ENCODE measurements around the gene NEK6.

- no peak for TF ChIP-seq REST (IDR thresholded peaks at IDR 0.05; ENCODE audit: low read depth)
- no peak for TF ChIP-seq MAX (IDR thresholded peaks at IDR 0.05)
- no peak for TF ChIP-seq EP300 (IDR thresholded peaks at IDR 0.05; ENCODE audit: borderline replicate concordance)
- no peak for TF ChIP-seq RAD21 (IDR thresholded peaks at IDR 0.05; ENCODE audit: low read depth)
- no peak for TF ChIP-seq NFIC (IDR thresholded peaks at IDR 0.05)
- no peak for TF ChIP-seq CEBPB (IDR thresholded peaks at IDR 0.05)
- no peak for TF ChIP-seq CREB1 (IDR thresholded peaks at IDR 0.05; ENCODE audit: low read depth)
- no peak for TF ChIP-seq YY1 (IDR thresholded peaks at IDR 0.05; ENCODE audit: low read depth)
- no peak for TF ChIP-seq ZBTB7A (IDR thresholded peaks at IDR 0.05; ENCODE audit: low read depth)
Observed at GRCh38 chr9:124302921-124303320, 45.2 kb downstream of the NEK6 start.

Data from Ishikawa (cell line).